Neural cell (in vitro differentiated cells): ENCODE measurements around the gene RDX. TPM values are rescaled to one million over a fixed set of nuclear protein-coding genes. Genes with fewer than 3 reads are reported as not detected.

Experiments
- H2AFZ ChIP-seq: fragments of 200-600, 300-800 bp; sonication (generic), shearing (Covaris generic); 2 replicates; pipeline ENCODE4 v1.6.0; 2014; ENCODE audit warnings: low read depth, mild to moderate bottlenecking, antibody characterized with exemption, low read length, moderate library complexity
- H3F3A ChIP-seq: fragments of 200-600 bp; shearing (Covaris generic); 2 replicates; pipeline ENCODE4 v1.6.1; 2016; ENCODE audit warnings: mild to moderate bottlenecking, moderate library complexity, mixed read lengths, antibody characterized with exemption, low read length; ENCODE audit not compliant: insufficient read depth, poor library complexity, severe bottlenecking
- H3K27ac ChIP-seq: fragments of 200-600, 300-800 bp; sonication (generic), shearing (Covaris generic); 2 replicates; pipeline ENCODE4 v1.5.1; 2014; ENCODE audit warnings: mild to moderate bottlenecking, low read length, moderate library complexity
- H3K27me3 ChIP-seq: fragments of 300-800, 200-600 bp; sonication (generic), shearing (Covaris generic); 2 replicates; pipeline ENCODE4 v1.6.0; 2014; ENCODE audit warnings: mild to moderate bottlenecking, low read depth, low read length, moderate library complexity; ENCODE audit not compliant: insufficient read depth
- H3K36me3 ChIP-seq: fragments of 300-800, 200-600 bp; sonication (generic), shearing (Covaris generic); 2 replicates; pipeline ENCODE4 v1.5.1; 2014; ENCODE audit warnings: mild to moderate bottlenecking, antibody characterized with exemption, low read length, moderate library complexity; ENCODE audit not compliant: insufficient read depth
- H3K4me2 ChIP-seq: fragments of 300-800, 200-600 bp; sonication (generic), shearing (Covaris generic); 2 replicates; pipeline ENCODE4 v1.6.0; 2014; ENCODE audit warnings: mild to moderate bottlenecking, low read length
- H3K4me3 ChIP-seq: fragments of 300-800, 200-600 bp; sonication (generic), shearing (Covaris generic); 2 replicates; pipeline ENCODE4 v1.5.1; 2014; ENCODE audit warnings: mild to moderate bottlenecking, low read length, moderate library complexity
- H3K79me2 ChIP-seq: fragments of 200-600 bp; shearing (Covaris generic); replicated peaks from 2 replicates; pipeline ENCODE4 v1.6.0; 2014; ENCODE audit warnings: mild to moderate bottlenecking, low read length, moderate library complexity; ENCODE audit not compliant: insufficient read depth
- H3K9ac ChIP-seq: fragments of 300-800, 200-600 bp; sonication (generic), shearing (Covaris generic); 2 replicates; pipeline ENCODE4 v1.6.1; 2016; ENCODE audit warnings: mild to moderate bottlenecking, low read length, mixed read lengths
- H3K9me2 ChIP-seq: fragments of 200-600 bp; shearing (Covaris generic); 2 replicates; pipeline ENCODE4 v1.6.1; 2016; ENCODE audit warnings: mild to moderate bottlenecking, low read length, mixed read lengths; ENCODE audit not compliant: insufficient read depth
- H3K9me3 ChIP-seq: fragments of 200-600, 300-800 bp; sonication (generic), shearing (Covaris generic); 2 replicates; pipeline ENCODE4 v1.6.1; 2016; ENCODE audit warnings: mild to moderate bottlenecking, mixed run types, low read length, moderate library complexity, mixed read lengths
- H4K20me1 ChIP-seq: fragments of 200-600 bp; shearing (Covaris generic); 2 replicates; pipeline ENCODE4 v1.6.1; 2016; ENCODE audit warnings: mild to moderate bottlenecking, mixed run types; ENCODE audit not compliant: insufficient read depth
- EP300 ChIP-seq: fragments of 450-650 bp; conservative IDR thresholded peaks from 2 replicates; pipeline ENCODE4 v1.6.1; 2014; ENCODE audit warnings: antibody characterized with exemption, mild to moderate bottlenecking, moderate library complexity; ENCODE audit not compliant: poor library complexity, severe bottlenecking
- EZH2 ChIP-seq: fragments of 200-600, 300-800 bp; shearing (Covaris generic), sonication (generic); IDR thresholded peaks from 2 replicates; pipeline ENCODE4 v1.6.1; 2014; ENCODE audit warnings: antibody characterized with exemption, low read length, borderline replicate concordance, mild to moderate bottlenecking; ENCODE audit not compliant: insufficient read depth, poor library complexity, severe bottlenecking
- MXI1 ChIP-seq: fragments of 450-650 bp; conservative IDR thresholded peaks from 2 replicates; pipeline ENCODE4 v1.6.1; 2014; ENCODE audit warnings: antibody characterized with exemption, mild to moderate bottlenecking; ENCODE audit not compliant: poor library complexity, severe bottlenecking
- POLR2AphosphoS5 ChIP-seq: IDR thresholded peaks from 2 replicates; pipeline ENCODE4 v1.6.1; 2012
- RAD21 ChIP-seq: fragments of 450-650 bp; conservative IDR thresholded peaks from 2 replicates; pipeline ENCODE4 v1.6.1; 2014; ENCODE audit warnings: antibody characterized with exemption, mild to moderate bottlenecking, moderate library complexity
- REST ChIP-seq: IDR thresholded peaks from 2 replicates; pipeline ENCODE4 v1.6.1; 2012; ENCODE audit warnings: borderline replicate concordance
- SMC3 ChIP-seq: fragments of 450-650 bp; conservative IDR thresholded peaks from 2 replicates; pipeline ENCODE4 v1.6.1; 2014; ENCODE audit warnings: antibody characterized with exemption, mild to moderate bottlenecking, moderate library complexity; ENCODE audit not compliant: poor library complexity
- TAF1 ChIP-seq: IDR thresholded peaks from 2 replicates; pipeline ENCODE4 v1.6.1; 2012; ENCODE audit warnings: low read depth
- polyA plus RNA-seq: library from polyadenylated mRNA; depleted of rRNA; stranded (reverse); fragments of >200 nt; gene quantifications from 2 replicates; pipeline ENCODE4 v1.2.3, GENCODE V29; 2014
- TF ChIP-seq, protein P1 (sequence below): fragments of 450-650 bp; IDR thresholded peaks from 2 replicates; pipeline ENCODE4 v1.5.1; 2014; ENCODE audit warnings: antibody characterized with exemption, mild to moderate bottlenecking, moderate library complexity; ENCODE audit not compliant: poor library complexity, severe bottlenecking

The RDX gene
- polyA plus RNA-seq, 1 donor from 2014 or later = 39.0 TPM

DNA sequence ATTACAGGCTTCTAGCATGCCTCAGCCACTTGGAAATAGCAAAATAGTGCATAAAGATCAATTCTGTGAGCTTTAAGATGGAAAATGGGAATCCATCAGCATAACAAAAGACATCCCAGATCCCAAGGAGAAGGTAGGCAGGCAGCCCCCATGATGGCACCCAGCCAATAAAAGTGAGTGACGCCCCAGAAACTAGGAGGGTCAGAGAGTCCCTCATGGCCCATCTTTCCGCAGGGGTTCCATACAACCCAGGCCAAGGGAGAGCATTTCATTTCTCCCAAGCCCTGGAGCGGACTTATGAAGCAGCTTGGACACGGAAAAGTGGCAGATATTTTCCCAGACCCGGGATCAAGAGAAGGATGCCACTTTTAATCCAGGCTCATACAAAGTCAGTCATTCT, 110.0 kb downstream of the RDX start:
- H3K4me3 ChIP-seq = no peak overlapping the region
- no peak overlapping the region for H3K27ac ChIP-seq
- no peak overlapping the region for H3K9ac ChIP-seq
- no peak overlapping the region for H3K4me2 ChIP-seq
- H3K79me2 ChIP-seq = no peaks in the 10 kb centered on the region
- H3F3A ChIP-seq = no peaks in the 10 kb centered on the region
- no peaks in the 10 kb centered on the region for H3K9me3 ChIP-seq
- no peaks in the 10 kb centered on the region for H3K9me2 ChIP-seq
- H3K36me3 ChIP-seq = no peaks in the 10 kb centered on the region
- no peak for TF ChIP-seq RAD21
- TF ChIP-seq REST = no peak
- TF ChIP-seq MXI1 = no peak
- TF ChIP-seq TAF1 = no peak
- TF ChIP-seq POLR2AphosphoS5 = no peak
- TF ChIP-seq, protein P1, sequence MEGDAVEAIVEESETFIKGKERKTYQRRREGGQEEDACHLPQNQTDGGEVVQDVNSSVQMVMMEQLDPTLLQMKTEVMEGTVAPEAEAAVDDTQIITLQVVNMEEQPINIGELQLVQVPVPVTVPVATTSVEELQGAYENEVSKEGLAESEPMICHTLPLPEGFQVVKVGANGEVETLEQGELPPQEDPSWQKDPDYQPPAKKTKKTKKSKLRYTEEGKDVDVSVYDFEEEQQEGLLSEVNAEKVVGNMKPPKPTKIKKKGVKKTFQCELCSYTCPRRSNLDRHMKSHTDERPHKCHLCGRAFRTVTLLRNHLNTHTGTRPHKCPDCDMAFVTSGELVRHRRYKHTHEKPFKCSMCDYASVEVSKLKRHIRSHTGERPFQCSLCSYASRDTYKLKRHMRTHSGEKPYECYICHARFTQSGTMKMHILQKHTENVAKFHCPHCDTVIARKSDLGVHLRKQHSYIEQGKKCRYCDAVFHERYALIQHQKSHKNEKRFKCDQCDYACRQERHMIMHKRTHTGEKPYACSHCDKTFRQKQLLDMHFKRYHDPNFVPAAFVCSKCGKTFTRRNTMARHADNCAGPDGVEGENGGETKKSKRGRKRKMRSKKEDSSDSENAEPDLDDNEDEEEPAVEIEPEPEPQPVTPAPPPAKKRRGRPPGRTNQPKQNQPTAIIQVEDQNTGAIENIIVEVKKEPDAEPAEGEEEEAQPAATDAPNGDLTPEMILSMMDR = no peak
- no peak for TF ChIP-seq EZH2
- no peak for TF ChIP-seq SMC3
- TF ChIP-seq EP300 = no peak
- no peak overlapping the region for H2AFZ ChIP-seq
- H4K20me1 ChIP-seq = no peaks in the 10 kb centered on the region
- no peaks in the 10 kb centered on the region for H3K27me3 ChIP-seq

- no peaks in the 10 kb centered on the region for H3K79me2 ChIP-seq
- H3K9me3 ChIP-seq = no peaks in the 10 kb centered on the region
- no peaks in the 10 kb centered on the region for H3K36me3 ChIP-seq
- H4K20me1 ChIP-seq = no peaks in the 10 kb centered on the region
- no peak overlapping the region for H3K27ac ChIP-seq
- H2AFZ ChIP-seq = no peak overlapping the region
- no peaks in the 10 kb centered on the region for H3K27me3 ChIP-seq
- H3K9me2 ChIP-seq = no peaks in the 10 kb centered on the region
- no peak overlapping the region for H3K9ac ChIP-seq
- H3F3A ChIP-seq = no peaks in the 10 kb centered on the region
- H3K4me3 ChIP-seq = no peak overlapping the region
- no peak overlapping the region for H3K4me2 ChIP-seq
- no peak for TF ChIP-seq EP300
- no peak for TF ChIP-seq SMC3
- no peak for TF ChIP-seq TAF1
- no peak for TF ChIP-seq REST
- no peak for TF ChIP-seq RAD21
- TF ChIP-seq, protein P1 = no peak
- no peak for TF ChIP-seq POLR2AphosphoS5
- no peak for TF ChIP-seq MXI1
- TF ChIP-seq EZH2 = no peak
Measured at GRCh38 chr11:110185599-110185998, 110.8 kb downstream of the RDX start.
